ENCODE measurements around the gene PRKAR2B.
"Not testable (repeated sequence)": the region's sequence is repeated elsewhere in the genome, so short reads cannot be mapped to it uniquely, and the experiment has no call there.

The PRKAR2B gene

GRCh38 chr7:107076781-107077698, 32.5 kb downstream of the PRKAR2B start:
- in situ Hi-C loops (cut with MboI; ENCODE audit: low sequenced_read_pairs) = no loop called here

GRCh38 chr7:107077699-107078516, 33.4 kb downstream of the PRKAR2B start:
- in situ Hi-C loops (cut with MboI; ENCODE audit: low sequenced_read_pairs) = no loop called here

- in situ Hi-C loops (cut with MboI; ENCODE audit: low sequenced_read_pairs) = no loop called here
Measured at GRCh38 chr7:107078517-107078966, 34.0 kb downstream of the PRKAR2B start.

DNA sequence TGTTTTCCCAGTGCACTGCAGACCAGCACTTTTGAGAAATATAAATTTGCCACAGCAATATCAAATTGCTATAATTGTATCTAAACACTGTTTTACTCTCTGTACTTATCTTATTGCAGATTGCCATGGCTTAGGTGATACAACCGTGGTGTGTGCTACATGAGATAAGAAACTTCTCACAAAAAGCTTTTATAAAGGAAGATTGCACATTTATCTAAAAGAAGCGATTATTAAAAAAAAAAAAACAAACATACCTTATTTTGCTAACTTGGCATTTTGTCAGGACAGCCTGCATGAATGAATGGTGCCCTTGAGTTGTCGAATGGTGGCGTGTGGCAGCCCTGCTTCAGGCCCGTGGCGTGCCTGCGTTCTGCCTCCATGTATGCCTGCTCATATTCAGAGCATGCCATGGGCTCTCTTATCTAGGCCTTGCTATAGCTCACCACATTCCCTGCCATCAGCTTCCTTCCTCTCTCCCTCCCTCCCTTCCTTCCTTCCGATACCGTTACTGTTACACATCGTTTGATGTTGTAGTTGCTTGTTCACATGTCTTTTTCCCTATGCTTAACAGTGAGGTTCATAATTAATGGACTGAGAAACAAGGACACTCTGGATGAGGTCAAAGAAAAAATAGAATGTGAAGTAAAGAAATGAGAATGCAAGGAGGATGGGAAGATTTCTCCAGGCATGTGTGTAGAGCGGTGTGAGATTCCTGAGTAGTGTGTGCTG, 34.9 kb downstream of the PRKAR2B start:
- in situ Hi-C loops (cut with MboI; ENCODE audit: low sequenced_read_pairs) = no loop called here

DNA sequence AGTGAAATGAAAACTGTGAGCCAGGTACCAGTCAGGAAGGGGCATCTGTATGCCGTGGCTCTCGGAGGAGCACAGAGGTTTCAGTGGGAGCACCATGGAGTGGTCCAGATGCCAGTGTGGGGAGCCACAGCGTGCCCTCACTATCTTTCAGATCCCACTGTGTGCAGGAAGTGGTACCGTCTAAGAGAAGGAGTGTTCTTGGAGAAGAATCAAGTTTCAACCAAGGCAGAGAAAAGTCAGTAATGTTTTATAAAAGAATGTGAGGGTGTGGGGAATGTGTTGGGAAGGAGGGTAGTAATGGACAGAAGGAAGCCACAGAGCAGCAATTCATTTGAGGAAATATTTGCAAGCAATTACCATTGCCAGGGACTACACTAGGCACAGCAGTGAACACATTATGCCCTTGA, 35.6 kb downstream of the PRKAR2B start:
- in situ Hi-C loops (cut with MboI; ENCODE audit: low sequenced_read_pairs) = no loop called here

DNA sequence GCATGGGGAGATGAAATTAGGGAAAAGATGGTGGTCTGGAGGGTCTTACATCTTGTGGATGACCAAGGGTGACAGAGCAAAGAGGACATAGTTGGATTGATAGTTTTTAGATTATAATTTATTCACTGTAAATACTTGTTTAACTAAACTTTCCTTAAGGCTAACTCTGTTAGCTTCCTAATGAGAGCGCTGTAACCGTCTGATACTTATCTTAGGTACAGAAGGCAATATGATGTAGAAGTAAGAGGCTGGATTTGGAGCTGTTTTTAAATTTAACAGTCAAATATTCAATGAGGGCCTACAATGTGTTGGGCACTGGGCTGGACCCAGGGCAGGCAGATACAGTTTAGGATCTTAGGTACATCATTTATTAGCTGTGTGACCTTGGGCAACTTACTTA, 36.0 kb downstream of the PRKAR2B start:
- in situ Hi-C loops (cut with MboI; ENCODE audit: low sequenced_read_pairs) = no loop called here

- in situ Hi-C loops (cut with MboI; ENCODE audit: low sequenced_read_pairs) = no loop called here
Measured at GRCh38 chr7:107085180-107085579, 40.7 kb downstream of the PRKAR2B start.

DNA sequence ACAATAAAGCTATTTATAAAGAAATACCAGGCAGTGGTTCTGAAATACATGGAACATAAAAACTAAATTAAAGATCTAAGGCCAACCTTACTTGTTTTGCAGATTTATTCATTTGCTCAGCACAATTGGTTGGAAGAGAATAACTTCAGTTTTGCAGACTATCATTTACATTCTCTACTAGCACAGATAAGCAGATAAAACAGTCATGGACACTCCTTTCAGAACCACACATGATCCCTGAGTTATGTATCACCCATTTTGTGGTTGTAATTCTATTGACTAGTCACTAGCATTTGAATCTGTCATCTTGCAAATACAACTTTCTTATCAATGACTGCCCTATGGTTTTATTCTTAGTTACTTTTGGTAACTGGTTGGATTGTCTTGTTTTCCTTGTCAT, 45.1 kb downstream of the PRKAR2B start:
- in situ Hi-C loops (cut with MboI; ENCODE audit: low sequenced_read_pairs) = no loop called here

- in situ Hi-C loops (cut with MboI; ENCODE audit: low sequenced_read_pairs) = no loop called here
Measured at GRCh38 chr7:107090457-107090856, 46.0 kb downstream of the PRKAR2B start.

DNA sequence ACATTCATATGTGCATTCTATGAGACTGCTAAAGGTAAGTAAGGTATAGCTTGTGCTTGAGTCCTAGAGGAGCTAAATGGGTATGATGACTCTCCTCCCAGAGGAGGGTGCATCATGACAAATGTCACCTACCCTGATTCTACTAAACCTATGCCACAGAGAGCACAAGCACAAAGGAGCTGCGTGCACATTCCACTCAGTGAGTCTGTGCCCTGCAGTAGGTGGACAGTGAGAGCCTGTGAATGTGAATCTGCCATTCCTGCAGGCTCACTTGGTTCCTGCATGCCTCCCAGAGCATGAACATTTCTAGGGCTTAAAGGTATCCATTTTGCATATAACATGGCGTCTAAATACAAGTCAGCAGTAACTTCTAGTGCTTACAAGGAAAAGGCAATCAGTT, 46.8 kb downstream of the PRKAR2B start:
- in situ Hi-C loops (cut with MboI; ENCODE audit: low sequenced_read_pairs) = no loop called here

DNA sequence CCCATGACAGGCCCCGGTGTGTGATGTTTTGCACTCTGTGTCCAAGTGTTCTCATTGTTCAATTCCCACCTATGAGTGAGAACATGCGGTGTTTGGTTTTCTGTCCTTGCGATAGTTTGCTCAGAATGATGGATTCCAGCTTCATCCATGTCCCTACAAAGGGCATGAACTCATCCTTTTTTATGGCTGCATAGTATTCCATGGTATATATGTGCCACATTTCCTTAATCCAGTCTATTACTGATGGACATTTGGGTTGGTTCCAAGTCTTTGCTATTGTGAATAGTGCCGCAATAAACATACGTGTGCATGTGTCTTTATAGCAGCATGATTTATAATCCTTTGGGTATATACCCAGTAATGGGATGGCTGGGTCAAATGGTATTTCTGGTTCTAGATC, 49.2 kb downstream of the PRKAR2B start:
- in situ Hi-C loops (cut with MboI; ENCODE audit: low sequenced_read_pairs) = not testable (repeated sequence)

DNA sequence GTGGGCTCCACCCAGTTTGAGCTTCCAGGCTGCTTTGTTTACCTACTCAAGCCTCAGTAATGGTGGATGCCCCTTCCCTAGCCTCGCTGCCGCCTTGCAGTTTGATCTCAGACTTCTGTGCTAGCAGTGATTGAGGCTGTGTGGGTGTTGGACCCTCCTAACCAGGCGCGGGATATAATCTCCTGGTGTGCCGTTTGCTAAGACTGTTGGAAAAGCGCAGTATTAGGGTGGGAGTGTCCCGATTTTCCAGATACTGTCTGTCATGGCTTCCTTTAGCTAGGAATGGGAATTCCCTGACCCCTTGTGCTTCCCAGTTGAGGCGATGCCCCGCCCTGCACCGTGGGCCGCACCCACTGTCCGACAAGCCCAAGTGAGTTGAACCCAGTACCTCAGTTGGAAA, 54.6 kb downstream of the PRKAR2B start:
- in situ Hi-C loops (cut with MboI; ENCODE audit: low sequenced_read_pairs) = not testable (repeated sequence)

DNA sequence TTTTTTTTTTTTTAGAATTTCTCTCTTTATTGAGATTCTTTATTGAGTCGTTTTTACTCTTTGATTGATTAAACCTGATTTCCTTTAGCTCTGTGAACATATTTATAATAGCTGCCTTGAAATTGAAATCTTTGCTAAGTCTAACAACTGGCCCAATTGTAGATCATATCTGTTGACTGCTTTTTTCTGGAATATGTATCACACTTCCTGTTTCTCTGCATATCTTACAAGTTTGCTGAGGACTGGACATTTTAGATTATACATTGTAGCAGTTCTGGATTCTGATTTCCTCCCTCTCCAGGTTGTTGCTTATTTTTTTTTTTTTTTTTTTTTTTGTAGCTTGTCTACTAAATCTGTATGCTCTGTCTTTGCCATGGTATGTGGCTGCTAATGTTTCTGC, 56.3 kb downstream of the PRKAR2B start:
- in situ Hi-C loops (cut with MboI; ENCODE audit: low sequenced_read_pairs) = no loop called here

DNA sequence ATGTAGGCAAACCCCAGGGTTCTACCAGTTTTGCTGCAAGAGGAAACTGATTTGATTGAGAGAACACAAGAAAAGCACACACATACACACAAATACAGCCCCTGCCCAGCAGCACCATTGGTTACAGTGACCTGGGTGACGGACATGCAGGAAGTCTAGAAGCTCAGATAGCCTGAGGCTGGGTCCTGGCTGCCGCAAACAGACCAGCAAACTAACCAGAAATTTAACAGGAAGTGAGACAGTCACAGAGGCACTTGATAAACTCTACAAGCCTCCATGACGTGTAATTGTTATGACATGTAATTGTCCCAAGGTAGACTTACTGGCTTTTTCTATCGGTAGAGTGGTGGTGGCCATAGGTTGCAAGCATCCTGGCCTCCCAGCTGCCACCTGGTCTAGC, 58.9 kb downstream of the PRKAR2B start:
- in situ Hi-C loops (cut with MboI; ENCODE audit: low sequenced_read_pairs) = no loop called here

DNA sequence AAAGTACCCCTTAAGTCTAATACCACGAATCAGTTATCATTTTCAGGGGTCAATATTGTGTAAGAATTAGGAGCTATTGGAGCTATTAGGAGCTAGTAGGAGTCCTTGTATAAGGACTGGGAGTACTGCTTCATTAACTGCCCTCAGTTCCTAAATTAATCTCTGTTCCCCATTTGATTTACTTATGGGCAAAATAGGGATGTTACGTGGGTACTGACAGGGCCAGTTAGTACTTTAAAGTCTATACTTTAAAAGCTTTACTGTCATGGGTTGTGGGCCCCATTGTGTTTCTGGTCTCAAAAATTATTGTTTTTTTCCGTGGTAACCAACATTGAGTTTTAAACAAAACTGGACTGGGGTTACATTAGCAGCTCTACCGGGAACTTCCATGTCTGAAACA, 60.3 kb downstream of the PRKAR2B start:
- in situ Hi-C loops (cut with MboI; ENCODE audit: low sequenced_read_pairs) = no loop called here

GRCh38 chr7:107105591-107106245, 61.2 kb downstream of the PRKAR2B start:
- in situ Hi-C loops (cut with MboI; ENCODE audit: low sequenced_read_pairs) = no loop called here

DNA sequence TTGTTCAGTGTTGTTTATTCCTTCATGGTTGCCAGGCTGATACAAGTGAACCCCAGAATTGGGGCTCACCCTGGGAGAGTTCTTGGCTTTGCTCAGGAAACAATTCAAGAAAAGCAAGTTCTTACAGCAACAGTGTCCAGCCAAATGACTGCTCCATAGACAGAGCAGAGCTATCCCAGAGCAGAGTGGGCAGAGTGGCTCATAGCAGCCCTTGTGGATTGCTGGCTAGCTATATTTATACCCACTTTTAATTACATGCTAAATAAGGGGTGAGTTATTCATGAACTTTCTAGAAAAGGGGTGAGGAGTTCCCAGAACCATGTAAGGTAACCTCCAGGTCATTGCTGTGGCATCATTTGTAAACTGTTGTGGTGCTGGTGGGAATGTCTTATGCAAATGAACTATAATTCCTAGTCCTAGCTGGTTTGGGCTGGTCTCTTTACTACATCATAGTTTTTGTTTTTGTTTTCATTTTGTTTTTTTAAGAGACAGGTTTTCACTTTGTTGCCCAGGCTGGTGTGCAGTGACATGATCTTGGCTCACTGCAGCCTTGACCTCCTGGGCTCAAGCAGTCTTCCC, 64.4 kb downstream of the PRKAR2B start:
- in situ Hi-C loops (cut with MboI; ENCODE audit: low sequenced_read_pairs) = no loop called here

DNA sequence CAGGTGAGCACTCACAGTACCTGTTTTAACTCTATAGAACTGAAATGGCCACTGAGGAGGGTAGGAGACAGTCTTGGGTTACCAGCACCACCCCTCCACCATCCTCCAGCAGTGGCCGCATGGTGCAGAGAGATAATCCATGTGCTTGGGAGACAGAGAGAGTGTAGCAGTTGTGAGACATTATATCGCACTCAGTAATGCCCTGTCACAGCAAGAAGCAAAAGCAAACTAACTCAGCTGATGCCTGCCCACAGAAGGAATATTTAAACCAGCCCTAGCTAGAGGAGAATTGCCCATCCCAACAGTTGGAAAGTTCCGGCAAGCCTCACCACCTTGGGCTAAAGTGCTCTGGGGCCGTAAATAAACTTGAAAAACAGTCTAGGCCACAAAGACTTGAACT, 65.5 kb downstream of the PRKAR2B start:
- in situ Hi-C loops (cut with MboI; ENCODE audit: low sequenced_read_pairs) = no loop called here

DNA sequence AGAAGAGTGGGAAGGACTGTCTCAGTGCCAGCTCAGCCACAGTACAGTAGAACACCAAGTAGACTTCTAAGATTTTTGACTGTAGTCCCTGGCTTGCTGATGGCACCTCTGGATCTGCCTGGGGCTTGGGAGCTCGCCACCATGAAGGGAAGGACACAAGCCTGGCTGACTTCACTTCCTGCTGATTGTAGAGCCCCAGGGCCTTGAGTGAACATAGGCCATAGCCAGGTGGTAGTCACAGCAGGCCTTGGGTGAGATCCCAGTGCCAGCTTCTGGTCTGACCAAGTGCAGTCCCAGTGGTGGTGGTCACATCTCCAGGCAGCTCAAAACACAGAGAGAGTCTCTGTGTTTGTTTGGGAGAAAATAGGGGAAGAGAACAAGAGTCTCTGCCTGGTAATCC, 66.7 kb downstream of the PRKAR2B start:
- in situ Hi-C loops (cut with MboI; ENCODE audit: low sequenced_read_pairs) = no loop called here

DNA sequence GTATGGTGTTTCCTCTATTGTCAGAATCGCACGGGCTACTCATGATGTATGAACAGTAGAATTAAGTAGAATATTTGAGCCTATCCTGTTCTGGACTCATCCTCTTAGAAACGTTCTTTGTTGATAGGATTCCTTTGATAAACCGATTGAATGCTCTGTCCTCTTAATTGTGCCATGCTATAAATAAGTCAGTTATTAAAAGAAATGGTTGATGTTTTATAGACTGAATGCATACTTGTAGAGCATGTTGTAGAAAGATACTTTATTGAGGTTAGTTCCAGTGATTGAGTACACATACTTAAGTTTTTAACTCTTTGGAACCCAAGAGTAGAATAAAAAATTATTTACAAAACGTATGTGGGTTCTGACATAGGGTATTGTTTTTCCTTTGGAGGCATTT, 69.4 kb downstream of the PRKAR2B start:
- in situ Hi-C loops (cut with MboI; ENCODE audit: low sequenced_read_pairs) = no loop called here
